Omental fat pad (tissue), 4 donors: Measurements from ENCODE around the gene TRIO. TPM values are rescaled to one million over a fixed set of nuclear protein-coding genes. Genes with fewer than 3 reads are reported as not detected.

Experiments used
- ATAC-seq: fragments of 150-250 bp; one replicate; pipeline ENCODE4 v1.9.1; 2016; ENCODE audit warnings: mild to moderate bottlenecking, moderate library complexity; ENCODE audit not compliant: low FRiP score
- DNase-seq: peaks from one replicate; pipeline ENCODE4 v3.0.0-alpha.2; 2019; ENCODE audit warnings: low spot score
- total RNA-seq, 4 donors: library from RNA; depleted of rRNA; stranded (reverse); fragments of >200 nt; gene quantifications; one replicate each; pipeline ENCODE4 v1.1.0, GENCODE V29; 2016
- TF ChIP-seq, protein P1 (sequence below), 3 donors: fragments of 450-650 bp; IDR thresholded peaks; one replicate each; pipeline ENCODE4 v1.5.1; 2016 to 2017; ENCODE audit warnings: antibody characterized with exemption in 3 of 3, mild to moderate bottlenecking in 3 of 3, moderate library complexity in 2 of 3

The TRIO gene
- total RNA-seq, 4 donors from 2014 or later: 125 to 370 (median 193) TPM

DNA sequence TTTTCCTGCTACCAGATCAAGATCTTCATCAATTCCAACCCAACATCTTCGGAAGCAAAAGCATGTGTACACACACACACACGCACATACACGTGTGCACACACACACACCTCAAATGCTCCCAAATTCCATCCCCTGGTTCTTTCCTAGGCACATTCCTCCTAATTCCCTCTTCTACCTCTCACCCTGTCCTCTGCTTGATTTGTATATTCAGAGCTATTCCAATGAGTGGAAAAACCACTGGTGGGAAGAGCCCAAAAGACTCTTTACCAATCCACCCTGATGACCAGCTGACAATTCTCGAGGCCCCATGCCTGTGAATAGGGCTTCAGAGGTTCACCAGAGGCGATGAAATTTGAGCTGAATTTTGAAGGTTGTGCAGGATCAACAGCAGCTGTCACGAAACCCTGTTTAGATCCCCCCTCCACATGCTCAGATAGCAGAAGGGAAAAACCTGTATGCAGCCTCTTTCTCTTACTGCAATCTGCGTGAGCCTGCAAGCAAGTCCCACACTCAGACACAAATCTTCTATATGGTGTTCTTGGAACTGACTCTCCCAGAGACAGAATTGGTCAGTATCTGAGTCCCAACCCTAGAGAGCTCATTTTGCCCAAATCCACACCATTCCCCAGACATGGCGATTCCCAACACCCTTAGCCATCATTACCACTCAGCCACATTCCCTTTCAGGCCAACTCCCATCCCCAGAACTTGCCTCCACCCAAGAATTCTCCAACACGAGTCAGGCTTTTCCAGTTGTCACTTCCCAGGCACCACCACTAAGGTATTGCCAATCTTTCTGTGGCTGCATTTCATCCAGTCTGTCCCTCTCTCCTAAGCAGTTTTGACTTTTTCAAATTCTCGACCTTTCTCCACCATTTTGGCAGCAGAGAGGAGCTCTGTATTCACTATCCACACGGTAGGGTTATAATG is 4.3 kb upstream of the TRIO start:
- TF ChIP-seq, protein P1, sequence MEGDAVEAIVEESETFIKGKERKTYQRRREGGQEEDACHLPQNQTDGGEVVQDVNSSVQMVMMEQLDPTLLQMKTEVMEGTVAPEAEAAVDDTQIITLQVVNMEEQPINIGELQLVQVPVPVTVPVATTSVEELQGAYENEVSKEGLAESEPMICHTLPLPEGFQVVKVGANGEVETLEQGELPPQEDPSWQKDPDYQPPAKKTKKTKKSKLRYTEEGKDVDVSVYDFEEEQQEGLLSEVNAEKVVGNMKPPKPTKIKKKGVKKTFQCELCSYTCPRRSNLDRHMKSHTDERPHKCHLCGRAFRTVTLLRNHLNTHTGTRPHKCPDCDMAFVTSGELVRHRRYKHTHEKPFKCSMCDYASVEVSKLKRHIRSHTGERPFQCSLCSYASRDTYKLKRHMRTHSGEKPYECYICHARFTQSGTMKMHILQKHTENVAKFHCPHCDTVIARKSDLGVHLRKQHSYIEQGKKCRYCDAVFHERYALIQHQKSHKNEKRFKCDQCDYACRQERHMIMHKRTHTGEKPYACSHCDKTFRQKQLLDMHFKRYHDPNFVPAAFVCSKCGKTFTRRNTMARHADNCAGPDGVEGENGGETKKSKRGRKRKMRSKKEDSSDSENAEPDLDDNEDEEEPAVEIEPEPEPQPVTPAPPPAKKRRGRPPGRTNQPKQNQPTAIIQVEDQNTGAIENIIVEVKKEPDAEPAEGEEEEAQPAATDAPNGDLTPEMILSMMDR (IDR thresholded peaks at IDR 0.05): no peak
- DNase-seq (no peak), ATAC-seq (no peak)

- DNase-seq (no peak), ATAC-seq (no peak)
- TF ChIP-seq, protein P1 (IDR thresholded peaks at IDR 0.05): no peak
Observed at GRCh38 chr5:14141764-14142163, 1.4 kb upstream of the TRIO start.

GRCh38 chr5:14142202-14142826 is 828 bp upstream of the TRIO start:
- DNase-seq (no peak), ATAC-seq (no peak)
- TF ChIP-seq, protein P1 (IDR thresholded peaks at IDR 0.05): no peak

DNA sequence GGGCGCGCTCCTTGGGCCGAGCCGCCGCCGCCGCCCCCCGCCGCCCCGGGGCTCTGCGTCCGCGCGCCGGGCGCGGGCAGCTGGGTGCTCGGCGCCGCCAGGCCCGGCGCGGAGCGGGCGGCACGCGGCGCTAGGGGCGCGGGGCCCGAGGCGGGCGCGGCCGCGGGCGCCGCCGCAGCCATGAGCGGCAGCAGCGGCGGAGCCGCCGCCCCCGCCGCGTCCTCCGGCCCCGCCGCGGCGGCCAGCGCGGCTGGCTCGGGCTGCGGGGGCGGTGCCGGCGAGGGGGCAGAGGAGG is 351 bp downstream of the TRIO start:
- TF ChIP-seq, protein P1 (IDR thresholded peaks at IDR 0.05): no peak

DNA sequence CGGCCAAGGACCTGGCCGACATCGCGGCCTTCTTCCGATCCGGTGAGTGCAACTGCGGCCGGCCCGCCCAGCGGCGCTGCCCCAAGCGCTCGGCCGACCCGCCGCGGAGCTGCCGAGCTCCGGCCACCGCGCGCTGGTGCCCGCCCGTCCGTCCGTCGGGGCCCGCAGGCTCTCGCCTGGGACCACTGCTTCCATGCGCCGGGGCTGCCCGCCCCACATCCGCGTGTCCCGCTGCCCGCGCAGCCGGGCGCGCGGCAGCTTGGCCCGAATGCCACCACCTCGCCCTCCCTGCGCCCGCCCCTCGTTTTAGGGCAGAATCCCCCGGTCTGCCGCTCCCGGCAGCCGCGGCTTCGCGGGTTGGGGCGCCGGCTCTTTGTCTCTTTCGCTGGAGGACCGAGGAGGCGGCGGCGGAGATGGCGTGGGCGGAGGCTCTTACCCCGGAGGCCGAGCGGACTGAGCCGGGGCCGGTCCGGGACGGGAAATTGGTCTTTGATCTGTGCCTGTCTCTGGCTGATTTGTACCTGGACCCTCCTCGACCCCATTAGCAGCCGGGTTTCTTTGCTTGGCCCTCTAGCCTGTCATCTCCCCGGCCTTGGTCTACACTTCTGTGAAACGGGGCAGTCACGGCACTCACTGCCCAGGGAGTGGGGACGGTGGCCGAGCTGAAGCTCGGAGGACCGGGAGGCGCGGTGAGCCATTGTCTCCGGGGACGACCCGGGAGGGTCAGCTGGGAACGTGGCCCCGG is 871 bp downstream of the TRIO start:
- ATAC-seq (peak; percentile 8), DNase-seq (no peak)
- TF ChIP-seq, protein P1 (IDR thresholded peaks at IDR 0.05): no peak

More for the DNA sequence above, 351 bp downstream of the TRIO start:
- peak; percentile 29 for ATAC-seq
- DNase-seq: no peak

- ATAC-seq (peak; percentile 48), DNase-seq (no peak)
- TF ChIP-seq, protein P1 (IDR thresholded peaks at IDR 0.05): no peak
Observed at GRCh38 chr5:14144586-14145434, 1.7 kb downstream of the TRIO start.
